OCI-LY7 (cell line): ENCODE results near the gene LSS. TPM values are rescaled to one million over a fixed set of nuclear protein-coding genes. Genes with fewer than 3 reads are reported as not detected.

Source experiments
- BruUV-seq: library from RNA; stranded (reverse); fragments of 400-500 nt; replicated peaks from 2 replicates; lab custom pipeline; 2021; lab: Mats Ljungman, UMichigan
- CTCF ChIA-PET: fragments of 300-600 bp; sonication (Branson Sonifier 250); formaldehyde crosslinking; loops from one replicate; lab custom pipeline; 2022; ENCODE audit warnings: antibody characterized with exemption; ENCODE audit not compliant: unreplicated experiment; lab: Charles Lee
- POLR2A ChIA-PET: fragments of 300-600 bp; sonication (Branson Sonifier 250); formaldehyde crosslinking; loops from one replicate; lab custom pipeline; 2022; ENCODE audit warnings: antibody characterized with exemption; lab: Charles Lee
- DNase-seq: peaks from one replicate; pipeline ENCODE4 v3.0.0-alpha.2; 2015; ENCODE audit warnings: low spot score
- H2AFZ ChIP-seq: fragments of 200-600 bp; sonication (generic), shearing (Covaris generic); 2 replicates; pipeline ENCODE4 v1.6.1; 2014; ENCODE audit warnings: mild to moderate bottlenecking, antibody characterized with exemption, low read length, moderate library complexity
- H3K27ac ChIP-seq: fragments of 200-600 bp; sonication (generic); 2 replicates; pipeline ENCODE4 v1.5.1; 2014; ENCODE audit warnings: mixed run types, low read depth, mild to moderate bottlenecking, moderate library complexity, low read length, inconsistent platforms; ENCODE audit not compliant: poor library complexity, severe bottlenecking
- H3K36me3 ChIP-seq: fragments of 200-600 bp; sonication (generic); 2 replicates; pipeline ENCODE4 v1.6.1; 2014; ENCODE audit warnings: mild to moderate bottlenecking, antibody characterized with exemption, low read length, moderate library complexity, mixed read lengths; ENCODE audit not compliant: insufficient read depth
- H3K4me1 ChIP-seq: fragments of 200-600 bp; sonication (generic); 2 replicates; pipeline ENCODE4 v1.5.1; 2014; ENCODE audit warnings: mild to moderate bottlenecking, low read length; ENCODE audit not compliant: insufficient read depth, poor library complexity, severe bottlenecking
- H3K4me2 ChIP-seq: fragments of 200-600 bp; sonication (generic); 2 replicates; pipeline ENCODE4 v1.6.1; 2014; ENCODE audit warnings: mild to moderate bottlenecking, low read length
- H3K4me3 ChIP-seq: fragments of 200-600 bp; sonication (generic); 2 replicates; pipeline ENCODE4 v1.5.1; 2014; ENCODE audit warnings: mild to moderate bottlenecking, low read depth, low read length; ENCODE audit not compliant: poor library complexity, severe bottlenecking
- H3K79me2 ChIP-seq: fragments of 200-600 bp; sonication (generic); 2 replicates; pipeline ENCODE4 v1.6.1; 2016; ENCODE audit warnings: low read depth, mild to moderate bottlenecking, low read length, moderate library complexity, mixed read lengths; ENCODE audit not compliant: insufficient read depth
- H3K9me2 ChIP-seq: fragments of 200-600 bp; sonication (generic); 2 replicates; pipeline ENCODE4 v1.6.1; 2016; ENCODE audit warnings: mild to moderate bottlenecking, low read length, mixed read lengths; ENCODE audit not compliant: insufficient read depth
- H3K9me3 ChIP-seq: fragments of 200-600 bp; sonication (generic); 2 replicates; pipeline ENCODE4 v1.6.1; 2014; ENCODE audit warnings: mild to moderate bottlenecking, mixed run types, low read length, mixed read lengths
- H4K20me1 ChIP-seq: fragments of 200-600 bp; sonication (generic); 2 replicates; pipeline ENCODE4 v1.6.1; 2014; ENCODE audit warnings: mild to moderate bottlenecking, antibody characterized with exemption, low read length, moderate library complexity, mixed read lengths; ENCODE audit not compliant: insufficient read depth
- EZH2phosphoT487 ChIP-seq: fragments of 200-600 bp; sonication (generic); IDR thresholded peaks from 2 replicates; pipeline ENCODE4 v1.6.1; 2018; ENCODE audit warnings: low read depth, borderline replicate concordance, mild to moderate bottlenecking, mixed run types, antibody characterized with exemption, low read length, moderate library complexity, mixed read lengths
- intact Hi-C: fragments of 100-400 bp; cut with micrococcal nuclease; formaldehyde crosslinking; loops from one replicate; pipeline ENCODE4 v1.10.0; 2022; ENCODE audit not compliant: unreplicated experiment
- total RNA-seq, 2 experiments: library from RNA; depleted of rRNA in 1 of 2; stranded (reverse); fragments of >200 nt in 1 of 2; shearing (Covaris generic) in 1 of 2; gene quantifications; 2 replicates each; pipeline ENCODE4 v1.2.3, GENCODE V29; 2014 to 2022
- TF ChIP-seq, protein P1 (sequence below): fragments of 200-600 bp; sonication (generic); conservative IDR thresholded peaks from 2 replicates; pipeline ENCODE4 v1.5.1; 2014; ENCODE audit warnings: mild to moderate bottlenecking, antibody characterized with exemption, low read length, moderate library complexity, mixed read lengths

The LSS gene
- total RNA-seq, 2 experiments from 2014 or later = 45.4 to 137 TPM

DNA sequence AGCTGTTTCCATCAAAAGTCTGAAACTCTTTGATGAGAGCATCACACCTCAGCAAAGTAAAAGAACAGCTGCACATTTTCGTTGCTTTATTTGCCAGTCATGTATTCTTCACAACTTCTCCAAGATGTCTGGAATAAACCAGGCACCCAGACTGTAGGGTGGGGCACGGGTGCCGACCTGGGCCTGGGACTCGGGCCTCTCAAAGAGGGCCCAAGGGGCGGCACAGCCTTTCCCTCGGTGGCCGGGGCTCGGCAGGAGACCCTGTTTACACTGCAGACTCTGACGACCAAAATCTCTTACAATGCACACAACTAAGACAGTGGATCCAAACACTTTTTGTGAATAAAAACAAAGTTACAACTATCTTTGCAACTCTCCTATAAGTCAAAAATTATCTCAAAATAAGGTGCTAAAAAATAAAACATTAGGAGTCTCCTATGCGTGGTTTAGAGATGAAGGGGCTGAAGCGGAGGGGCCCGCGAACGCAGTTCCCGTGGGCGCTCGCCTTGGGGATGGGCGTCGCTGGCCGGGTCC lies 696 bp downstream of the LSS start:
- peak; percentile 15 for DNase-seq
- peak overlapping the region; percentile 99 for H3K4me3 ChIP-seq
- H3K4me2 ChIP-seq = peak overlapping the region; percentile 98
- H3K27ac ChIP-seq = peak overlapping the region; percentile 53
- ChIA-PET CTCF (no interaction called here), POLR2A (interaction anchor here (0.5 to 1.3 kb wide), 2 partner anchors 84 to 98 kb away, joined by 3 to 5 read pairs; no protein-coding TSS in a partner anchor)
- H3K79me2 ChIP-seq = peaks cover 35% of the 10 kb centered on the region; the same call in 1 of the 2 replicates
- peaks cover 29% of the 10 kb centered on the region for H3K4me1 ChIP-seq
- 0 out of 2 replicates have a peak, but pooled peaks cover 11% of the 10 kb centered on the region for H4K20me1 ChIP-seq
- no peaks in the 10 kb centered on the region for H3K9me2 ChIP-seq
- peaks cover 28% of the 10 kb centered on the region for H3K36me3 ChIP-seq
- TF ChIP-seq, protein P1, sequence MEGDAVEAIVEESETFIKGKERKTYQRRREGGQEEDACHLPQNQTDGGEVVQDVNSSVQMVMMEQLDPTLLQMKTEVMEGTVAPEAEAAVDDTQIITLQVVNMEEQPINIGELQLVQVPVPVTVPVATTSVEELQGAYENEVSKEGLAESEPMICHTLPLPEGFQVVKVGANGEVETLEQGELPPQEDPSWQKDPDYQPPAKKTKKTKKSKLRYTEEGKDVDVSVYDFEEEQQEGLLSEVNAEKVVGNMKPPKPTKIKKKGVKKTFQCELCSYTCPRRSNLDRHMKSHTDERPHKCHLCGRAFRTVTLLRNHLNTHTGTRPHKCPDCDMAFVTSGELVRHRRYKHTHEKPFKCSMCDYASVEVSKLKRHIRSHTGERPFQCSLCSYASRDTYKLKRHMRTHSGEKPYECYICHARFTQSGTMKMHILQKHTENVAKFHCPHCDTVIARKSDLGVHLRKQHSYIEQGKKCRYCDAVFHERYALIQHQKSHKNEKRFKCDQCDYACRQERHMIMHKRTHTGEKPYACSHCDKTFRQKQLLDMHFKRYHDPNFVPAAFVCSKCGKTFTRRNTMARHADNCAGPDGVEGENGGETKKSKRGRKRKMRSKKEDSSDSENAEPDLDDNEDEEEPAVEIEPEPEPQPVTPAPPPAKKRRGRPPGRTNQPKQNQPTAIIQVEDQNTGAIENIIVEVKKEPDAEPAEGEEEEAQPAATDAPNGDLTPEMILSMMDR = no peak
- TF ChIP-seq EZH2phosphoT487 = no peak
- no TSS peak for BruUV-seq
- intact Hi-C loops = loop anchor here (1.0 to 5.0 kb wide), 3 partner anchors 59 to 230 kb away; partner anchors contain the start of genes C21orf58, DIP2A, MCM3AP and YBEY
- no peaks in the 10 kb centered on the region for H3K9me3 ChIP-seq
- H2AFZ ChIP-seq = 0 out of 2 replicates have a peak overlapping the region, but pooled peaks have one; percentile 23

DNA sequence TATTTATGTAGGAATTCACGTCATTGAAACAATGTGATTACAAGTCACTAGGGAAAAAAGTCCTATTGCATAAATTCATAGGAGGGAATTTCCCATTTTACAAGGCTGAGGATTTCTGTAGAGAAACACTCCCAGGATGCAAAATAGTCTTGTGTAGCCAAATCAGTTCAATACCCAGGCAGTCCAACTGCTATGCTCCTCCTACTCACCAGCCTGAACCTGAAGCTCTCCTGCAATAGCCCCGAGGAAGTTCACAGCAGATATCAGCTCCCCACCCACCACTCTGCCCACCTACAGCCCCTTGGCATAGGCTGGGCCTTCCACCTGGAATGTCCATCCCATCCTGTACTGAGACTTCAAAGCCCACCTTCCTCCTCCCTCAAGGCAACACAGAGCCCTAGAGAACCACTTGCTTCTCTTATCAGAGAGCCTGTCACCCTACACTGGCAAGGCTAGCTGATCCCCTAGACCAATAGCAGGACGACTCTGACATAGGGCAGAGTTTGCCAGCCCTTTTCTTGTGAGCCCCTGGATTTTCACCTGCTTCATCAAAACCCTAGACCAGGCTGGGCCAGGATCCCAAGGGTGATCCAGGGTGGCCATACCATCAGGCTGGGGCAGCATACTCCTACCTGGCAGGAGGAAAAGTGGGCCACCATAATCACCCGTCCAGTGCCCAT lies 1.5 kb downstream of the LSS start:
- CTCF ChIA-PET = interaction anchor here (0.6 kb wide), 1 partner anchor 27 kb away, joined by 3 read pairs; no protein-coding TSS in a partner anchor
- intact Hi-C loops = loop anchor here (5.0 kb wide), 1 partner anchor 60 kb away; the partner anchor contains the start of genes MCM3AP and YBEY
- Histone ChIP-seq H4K20me1 (0 out of 2 replicates have a peak, but pooled peaks cover 11% of the 10 kb centered on the region), H3K27ac (peak overlapping the region; percentile 53), H3K9me3 (no peaks in the 10 kb centered on the region), H3K36me3 (peaks cover 27% of the 10 kb centered on the region), H3K9me2 (no peaks in the 10 kb centered on the region), H3K4me1 (peaks cover 29% of the 10 kb centered on the region), H3K4me2 (peak overlapping the region; percentile 98), H3K4me3 (peak overlapping the region; percentile 99), H3K79me2 (peaks cover 35% of the 10 kb centered on the region; the same call in 1 of the 2 replicates), H2AFZ (no peak overlapping the region)
- BruUV-seq = no TSS peak
- TF ChIP-seq, protein P1 = no peak
- TF ChIP-seq EZH2phosphoT487 = no peak
- peak; percentile 18 for DNase-seq
- POLR2A ChIA-PET = interaction anchor here (0.5 to 1.3 kb wide), 2 partner anchors 84 to 99 kb away, joined by 3 to 5 read pairs; no protein-coding TSS in a partner anchor
